ENCODE measurements around the gene KLHL22. TPM values are rescaled to one million over a fixed set of nuclear protein-coding genes. Genes with fewer than 3 reads are reported as not detected.

The KLHL22 gene
- polyA plus RNA-seq, 1 experiment = 30.2 TPM

DNA sequence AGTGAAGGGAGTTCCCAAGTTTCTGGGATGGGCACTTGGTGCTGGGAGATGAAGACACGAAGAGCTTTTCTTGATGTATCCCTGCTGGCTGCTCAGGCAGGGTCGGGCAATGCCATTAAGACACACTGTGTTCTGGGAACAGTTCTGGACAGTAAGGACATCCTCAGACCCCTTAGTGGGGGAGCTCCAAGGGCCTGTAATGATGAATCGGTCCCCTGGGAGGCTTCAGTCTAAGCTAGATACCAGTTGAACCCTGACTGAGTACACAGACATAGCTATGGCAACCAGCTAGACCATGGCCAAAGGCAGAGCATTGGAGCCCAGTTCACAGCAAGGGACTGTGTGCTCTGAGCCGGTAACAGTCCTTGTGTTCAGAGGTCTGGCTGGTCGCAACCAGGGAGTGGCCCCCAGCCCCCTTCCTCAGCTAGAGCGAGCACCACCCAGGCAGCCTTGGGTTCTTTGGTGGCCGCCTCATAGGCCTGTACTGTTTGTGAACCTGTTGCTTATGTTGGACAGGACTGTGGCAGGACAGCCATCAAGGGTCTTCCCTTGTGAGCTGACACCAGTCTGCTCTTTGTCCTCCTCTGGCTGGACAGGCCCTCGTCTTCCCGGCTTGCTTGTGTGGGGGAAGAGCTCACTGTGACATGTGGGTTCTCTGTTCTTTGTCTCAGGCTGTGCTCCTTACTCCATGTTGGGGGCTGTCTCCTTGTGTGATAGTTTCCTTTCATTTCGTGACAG, 36.8 kb upstream of the KLHL22 start:
- no peaks in the 10 kb centered on the region for H3K27me3 ChIP-seq (ENCODE audit: control insufficient read depth, insufficient read depth, low read length)
- ChIA-PET POLR2A (interaction anchor here (1.9 to 2.3 kb wide), 2 partner anchors 23 to 24 kb away, joined by 7 to 16 read pairs; partner anchors contain the start of gene MED15), CTCF (interaction anchor here (1.0 kb wide), 1 partner anchor 18 kb away, joined by 4 read pairs; no protein-coding TSS in a partner anchor)
- no peak overlapping the region for H3K4me3 ChIP-seq (ENCODE audit: low read depth, low read length)
- no peak for DNase-seq (ENCODE audit: low read depth, low spot score)
- peak overlapping the region; percentile 95 for H3K27ac ChIP-seq (ENCODE audit: low read depth, low read length)
- no peak for TF ChIP-seq CTCF (IDR thresholded peaks at IDR 0.05; ENCODE audit: low read depth, low read length)
- H3K9me3 ChIP-seq (ENCODE audit: control insufficient read depth, insufficient read depth, low read length) = peaks cover 5% of the 10 kb centered on the region; the same call in 1 of the 2 replicates

- Histone ChIP-seq H3K27me3 (ENCODE audit: control insufficient read depth, insufficient read depth, low read length) (no peaks in the 10 kb centered on the region), H3K9me3 (ENCODE audit: control insufficient read depth, insufficient read depth, low read length) (peaks cover 5% of the 10 kb centered on the region; the same call in 1 of the 2 replicates), H3K4me3 (ENCODE audit: low read depth, low read length) (no peak overlapping the region), H3K27ac (ENCODE audit: low read depth, low read length) (peak overlapping the region; percentile 95)
- ChIA-PET POLR2A (interaction anchor here (1.0 to 2.3 kb wide), 3 partner anchors 22 to 37 kb away, joined by 4 to 16 read pairs (median 7); partner anchors contain the start of gene MED15), CTCF (interaction anchor here (0.6 to 1.0 kb wide), 2 partner anchors 17 to 113 kb away, joined by 4 to 7 read pairs; no protein-coding TSS in a partner anchor)
- no peak for DNase-seq (ENCODE audit: low read depth, low spot score)
- no peak for TF ChIP-seq CTCF (IDR thresholded peaks at IDR 0.05; ENCODE audit: low read depth, low read length)
These were observed 36.0 kb upstream of the KLHL22 start for GRCh38 chr22:20531404-20532201.

DNA sequence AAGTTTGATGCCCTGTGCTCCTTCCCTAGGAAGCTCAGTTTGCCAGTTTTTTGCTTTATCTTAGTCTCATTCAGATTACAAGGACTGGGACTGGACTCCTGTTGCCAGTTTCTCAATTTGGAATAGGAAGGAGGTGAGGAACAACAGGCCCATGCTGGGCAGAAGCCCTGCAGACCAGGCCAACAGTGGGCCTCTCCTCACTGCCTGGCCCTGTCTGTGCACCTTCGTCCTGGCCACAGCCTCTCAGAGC, 35.5 kb upstream of the KLHL22 start:
- no peak overlapping the region for H3K4me3 ChIP-seq (ENCODE audit: low read depth, low read length)
- CTCF ChIA-PET = no interaction called here

GRCh38 chr22:20530368-20531153, 35.0 kb upstream of the KLHL22 start:
- H3K4me3 ChIP-seq (ENCODE audit: low read depth, low read length) = no peak overlapping the region
- DNase-seq (ENCODE audit: low read depth, low spot score) = no peak

More for the DNA sequence above, 35.5 kb upstream of the KLHL22 start:
- no peaks in the 10 kb centered on the region for H3K27me3 ChIP-seq (ENCODE audit: control insufficient read depth, insufficient read depth, low read length)
- H3K27ac ChIP-seq (ENCODE audit: low read depth, low read length) = peak overlapping the region; percentile 95
- no peak for DNase-seq (ENCODE audit: low read depth, low spot score)
- POLR2A ChIA-PET = interaction anchor here (1.0 to 2.3 kb wide), 3 partner anchors 22 to 38 kb away, joined by 4 to 16 read pairs (median 7); partner anchors contain the start of gene MED15
- H3K9me3 ChIP-seq (ENCODE audit: control insufficient read depth, insufficient read depth, low read length) = peaks cover 5% of the 10 kb centered on the region; the same call in 1 of the 2 replicates
- no peak for TF ChIP-seq CTCF (IDR thresholded peaks at IDR 0.05; ENCODE audit: low read depth, low read length)

More at GRCh38 chr22:20530368-20531153, 35.0 kb upstream of the KLHL22 start:
- Histone ChIP-seq H3K27ac (ENCODE audit: low read depth, low read length) (peak overlapping the region; percentile 95), H3K9me3 (ENCODE audit: control insufficient read depth, insufficient read depth, low read length) (peaks cover 5% of the 10 kb centered on the region; the same call in 1 of the 2 replicates), H3K27me3 (ENCODE audit: control insufficient read depth, insufficient read depth, low read length) (no peaks in the 10 kb centered on the region)
- ChIA-PET CTCF (no interaction called here), POLR2A (interaction anchor here (0.6 to 2.3 kb wide), 4 partner anchors 21 to 43 kb away, joined by 4 to 16 read pairs (median 6); partner anchors contain the start of gene MED15)
- no peak for TF ChIP-seq CTCF (IDR thresholded peaks at IDR 0.05; ENCODE audit: low read depth, low read length)

Data from AG04450 (cell line).